ENCODE data around the gene JUN. TPM values are rescaled to one million over a fixed set of nuclear protein-coding genes. Genes with fewer than 3 reads are reported as not detected.
A peak's percentile ranks its signal among the peaks of the same experiment; 100 is the strongest.

JUN gene
- total and polyA plus RNA-seq, 2 of the 13 experiments (the other 11 are each of a cell fraction or from before 2014, with no cell fraction given): 18.2 to 22.3 TPM

DNA sequence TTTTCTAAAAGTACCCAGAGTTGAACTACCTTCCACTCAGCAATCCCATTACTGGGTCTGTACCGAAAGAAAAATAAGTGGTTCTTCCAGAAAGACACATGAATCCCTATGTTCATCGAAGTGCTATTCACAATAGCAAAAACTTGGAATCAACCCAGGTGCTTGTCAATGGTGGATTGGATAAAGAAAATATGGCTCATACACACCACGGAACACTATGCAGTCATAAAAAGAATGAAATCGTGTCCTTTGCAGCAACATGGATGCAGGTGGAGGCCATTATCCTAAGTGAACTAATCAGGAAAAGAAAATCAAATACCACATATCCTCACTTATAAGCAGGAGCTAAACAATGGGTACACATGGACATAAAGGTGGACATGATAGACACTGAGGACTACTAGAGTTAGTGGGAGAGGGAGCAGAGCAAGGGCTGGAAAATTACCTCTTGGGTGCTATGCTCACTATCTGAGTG lies 32.9 kb upstream of the JUN start (continued):
- TF ChIP-seq, protein P1, sequence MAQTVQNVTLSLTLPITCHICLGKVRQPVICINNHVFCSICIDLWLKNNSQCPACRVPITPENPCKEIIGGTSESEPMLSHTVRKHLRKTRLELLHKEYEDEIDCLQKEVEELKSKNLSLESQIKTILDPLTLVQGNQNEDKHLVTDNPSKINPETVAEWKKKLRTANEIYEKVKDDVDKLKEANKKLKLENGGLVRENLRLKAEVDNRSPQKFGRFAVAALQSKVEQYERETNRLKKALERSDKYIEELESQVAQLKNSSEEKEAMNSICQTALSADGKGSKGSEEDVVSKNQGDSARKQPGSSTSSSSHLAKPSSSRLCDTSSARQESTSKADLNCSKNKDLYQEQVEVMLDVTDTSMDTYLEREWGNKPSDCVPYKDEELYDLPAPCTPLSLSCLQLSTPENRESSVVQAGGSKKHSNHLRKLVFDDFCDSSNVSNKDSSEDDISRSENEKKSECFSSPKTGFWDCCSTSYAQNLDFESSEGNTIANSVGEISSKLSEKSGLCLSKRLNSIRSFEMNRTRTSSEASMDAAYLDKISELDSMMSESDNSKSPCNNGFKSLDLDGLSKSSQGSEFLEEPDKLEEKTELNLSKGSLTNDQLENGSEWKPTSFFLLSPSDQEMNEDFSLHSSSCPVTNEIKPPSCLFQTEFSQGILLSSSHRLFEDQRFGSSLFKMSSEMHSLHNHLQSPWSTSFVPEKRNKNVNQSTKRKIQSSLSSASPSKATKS (CRISPR knock-in tag; IDR thresholded peaks at IDR 0.05): no peak
- no peak for TF ChIP-seq ELF4 (CRISPR knock-in tag; IDR thresholded peaks at IDR 0.05; ENCODE audit: borderline replicate concordance)
- no peak for TF ChIP-seq ZMYM3 (CRISPR knock-in tag; IDR thresholded peaks at IDR 0.05)
- TF ChIP-seq ZFAT (CRISPR knock-in tag; conservative IDR thresholded peaks at IDR 0.05): no peak
- TF ChIP-seq ZNF354B (CRISPR knock-in tag; IDR thresholded peaks at IDR 0.05): 0 out of 2 replicates have a peak, but pooled peaks have one; percentile 28
- TF ChIP-seq ETV6 (CRISPR knock-in tag; conservative IDR thresholded peaks at IDR 0.05): no peak
- no peak for TF ChIP-seq ZNF331 (CRISPR knock-in tag; IDR thresholded peaks at IDR 0.05)

DNA sequence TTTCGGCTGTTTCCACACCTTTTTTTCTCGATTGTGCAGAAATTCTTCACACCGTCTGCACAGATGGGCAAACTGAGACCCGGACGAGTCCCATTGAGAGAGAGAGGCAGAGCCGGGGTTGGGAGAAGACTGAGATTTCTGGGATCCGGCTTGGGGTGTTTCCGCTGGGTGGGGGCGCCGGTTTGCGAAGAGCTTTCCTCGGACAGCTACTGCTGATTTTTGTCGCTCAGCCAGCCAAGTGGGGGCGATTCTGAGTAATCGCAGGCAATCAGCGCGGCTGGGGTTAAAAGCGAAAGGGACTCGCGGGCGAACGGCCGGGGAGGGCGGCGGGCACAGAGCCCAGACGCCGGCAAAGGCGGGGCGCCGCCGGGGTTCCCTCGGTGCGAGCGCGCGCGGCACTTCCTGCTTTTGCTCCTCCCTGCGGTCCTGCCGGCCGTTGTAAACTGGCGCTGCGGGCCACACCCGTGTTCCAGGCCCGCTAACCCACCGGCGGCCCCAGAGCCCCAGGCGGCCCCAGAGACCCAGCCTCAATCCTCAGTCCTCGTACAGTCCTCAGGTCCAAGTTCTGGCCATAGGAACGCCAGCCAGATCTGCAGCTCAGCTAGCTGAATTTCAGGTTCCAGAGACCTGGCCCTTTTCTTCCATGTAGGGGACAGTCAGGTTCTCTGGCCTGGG lies 32.4 kb upstream of the JUN start:
- POLR2A ChIA-PET: interaction anchor here (2.2 kb wide), 1 partner anchor 32 kb away, joined by 10 read pairs; the partner anchor contains the start of gene JUN
- peaks cover 68% of the 10 kb centered on the region for H3K4me1 ChIP-seq (ENCODE audit: insufficient read depth, low read length)
- ATAC-seq: peak; percentile 90
- peak; percentile 25; the same call in 1 of the 2 replicates for TF ChIP-seq THAP9 (CRISPR knock-in tag; IDR thresholded peaks at IDR 0.05; ENCODE audit: borderline replicate concordance)
- TF ChIP-seq ZSCAN20 (CRISPR knock-in tag; IDR thresholded peaks at IDR 0.05; ENCODE audit: borderline replicate concordance): no peak
- peak; percentile 88; the same call in 1 of the 2 replicates for TF ChIP-seq KAT7 (CRISPR knock-in tag; IDR thresholded peaks at IDR 0.05; ENCODE audit: borderline replicate concordance)
- TF ChIP-seq ZBED4 (CRISPR knock-in tag; IDR thresholded peaks at IDR 0.05; ENCODE audit: borderline replicate concordance): peak; percentile 76; the same call in 1 of the 2 replicates
- TF ChIP-seq SMC3 (IDR thresholded peaks at IDR 0.05; ENCODE audit: low read length): no peak
- 0 out of 2 replicates have a peak, but pooled peaks have one; percentile 22 for TF ChIP-seq ERF (CRISPR knock-in tag; IDR thresholded peaks at IDR 0.05)

More for the DNA sequence above, 32.4 kb upstream of the JUN start:
- CTCF ChIA-PET (ENCODE audit: low intra/inter-chr PET ratio, low total read pairs): interaction anchor here (1.3 kb wide), 1 partner anchor 77 kb away, joined by 4 read pairs; no protein-coding TSS in a partner anchor
- intact Hi-C loops (cut with micrococcal nuclease; ENCODE audit: unreplicated experiment): no loop called here
- Histone ChIP-seq H3K27ac (ENCODE audit: extremely low read length, insufficient read depth, low read length) (peak overlapping the region; percentile 63), H3K9me3 (ENCODE audit: low read length) (no peaks in the 10 kb centered on the region), H3K4me3 (replicated peaks in 1 of 3; ENCODE audit: insufficient read depth in 1 of 3, low read depth in 2 of 3, low read length in 3 of 3) (peak overlapping the region; percentile 68 to 88 (median 80)), H3K27me3 (ENCODE audit: control insufficient read depth in 1 of 2, insufficient read depth in 2 of 2, low read length in 2 of 2) (peaks cover 0 to under 1% of the 10 kb centered on the region in 2 experiments; a peak in 1 of 5 replicates), H4K20me1 (ENCODE audit: insufficient read depth, low read length) (no peaks in the 10 kb centered on the region), H3K79me2 (ENCODE audit: insufficient read depth, low read length) (no peaks in the 10 kb centered on the region), H3K9ac (ENCODE audit: insufficient read depth, low read depth, low read length) (peak overlapping the region; percentile 72), H3K4me2 (ENCODE audit: low read depth, low read length) (peak overlapping the region; percentile 88), H3K36me3 (replicated peaks in 1 of 2; ENCODE audit: control insufficient read depth in 1 of 2, insufficient read depth in 2 of 2, low read length in 2 of 2) (no peaks in the 10 kb centered on the region), H2AFZ (ENCODE audit: low read length) (peak overlapping the region; percentile 58)
- WGBS (ENCODE audit: low lambda C conversion rate): under 1% methylated on average over 9 of the region's 49 CpGs
- no TSS peak for BruUV-seq (replicated peaks)
- in situ Hi-C loops (cut with HindIII; ENCODE audit: extremely low pct_ligation_motif_present, low pct_unique_long_range_greater_than_20kb): no loop called here
- DNase-seq (ENCODE audit: low spot score): peak; percentile 63
- no peak for FAIRE-seq

Data from HepG2 (cell line).